Esophagus (tissue), 2 donors: ENCODE data around the gene ACBD3. TPM values are rescaled to one million over a fixed set of nuclear protein-coding genes. Genes with fewer than 3 reads are reported as not detected.
A peak's percentile ranks its signal among the peaks of the same experiment; 100 is the strongest.

Experiments used
- H3K27ac ChIP-seq, 2 donors: one replicate each; pipeline ENCODE4 v1.5.1; 2013; ENCODE audit warnings: low read depth in 2 of 2, mild to moderate bottlenecking in 2 of 2, inconsistent platforms in 1 of 2, low read length in 1 of 2, moderate library complexity in 1 of 2
- H3K27me3 ChIP-seq, 2 donors: one replicate each; pipeline ENCODE4 v1.6.1; 2013; ENCODE audit warnings: low read length in 2 of 2, control low read depth in 1 of 2, mild to moderate bottlenecking in 1 of 2; ENCODE audit not compliant: insufficient read depth in 2 of 2, control insufficient read depth in 1 of 2
- H3K36me3 ChIP-seq, 2 donors: one replicate each; pipeline ENCODE4 v1.6.1; 2013; ENCODE audit warnings: low read length in 1 of 2; ENCODE audit not compliant: control insufficient read depth in 2 of 2, insufficient read depth in 2 of 2
- H3K4me1 ChIP-seq, 2 donors: one replicate each; pipeline ENCODE4 v1.6.1; 2013; ENCODE audit warnings: low read length in 1 of 2; ENCODE audit not compliant: control insufficient read depth in 2 of 2, insufficient read depth in 2 of 2
- H3K4me3 ChIP-seq, 2 donors: one replicate each; pipeline ENCODE4 v1.5.1; 2013; ENCODE audit warnings: low read length in 2 of 2, mild to moderate bottlenecking in 2 of 2, low read depth in 1 of 2, moderate library complexity in 1 of 2
- H3K9me3 ChIP-seq, 2 donors: one replicate each; pipeline ENCODE4 v1.6.1; 2013; ENCODE audit warnings: mild to moderate bottlenecking in 2 of 2, low read depth in 1 of 2, low read length in 1 of 2, moderate library complexity in 1 of 2; ENCODE audit not compliant: control insufficient read depth in 2 of 2, insufficient read depth in 1 of 2
- whole genome bisulfite sequencing, 2 donors: extraction: QIAGEN DNeasy Blood & Tissue Kit; methylation state at CpG; one replicate each; pipeline ENCODE4 v1.1.7; 2013; 5-methylcytosine and 5-hydroxymethylcytosine counted together
- polyA plus RNA-seq, 2 donors: library from polyadenylated mRNA; stranded (reverse); fragments of 200-250 nt; gene quantifications; one replicate each; pipeline ENCODE4 v1.2.3, GENCODE V29; 2013
- donor health status: healthy with polysubstance abuse.
- donor health status: Bipolar disorder and iron deficiency.

The ACBD3 gene
- polyA plus RNA-seq, 2 donors = 9.5 to 20.9 TPM

DNA sequence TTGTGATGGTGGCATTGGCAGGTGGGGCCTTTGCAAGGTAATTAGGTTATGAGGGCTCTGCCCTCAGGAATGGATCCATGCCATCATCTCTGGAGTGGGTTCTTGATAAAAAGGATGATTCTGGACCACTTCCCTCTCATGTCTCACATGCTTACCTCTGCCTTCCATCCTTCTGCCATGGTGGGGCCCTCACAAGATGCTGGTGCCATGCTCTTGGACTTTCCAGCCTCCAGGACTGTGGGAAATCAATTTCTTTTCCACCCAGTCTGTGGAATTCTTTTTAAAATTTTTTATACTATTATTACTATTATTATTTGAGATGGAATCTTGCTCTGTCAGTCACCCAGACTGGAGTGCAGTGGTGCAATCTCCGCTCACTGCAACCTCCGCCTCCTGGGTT, 57.3 kb downstream of the ACBD3 start:
- Histone ChIP-seq H3K27ac (peak overlapping the region; percentile 93 to 96), H3K4me1 (peaks cover 0 to 17% of the 10 kb centered on the region in 2 donors), H3K4me3 (no peak overlapping the region), H3K27me3 (no peaks in the 10 kb centered on the region), H3K9me3 (no peaks in the 10 kb centered on the region), H3K36me3 (no peaks in the 10 kb centered on the region)
- WGBS, 2 donors = 98 to 100% methylated on average over 2 of the region's 2 CpGs

DNA sequence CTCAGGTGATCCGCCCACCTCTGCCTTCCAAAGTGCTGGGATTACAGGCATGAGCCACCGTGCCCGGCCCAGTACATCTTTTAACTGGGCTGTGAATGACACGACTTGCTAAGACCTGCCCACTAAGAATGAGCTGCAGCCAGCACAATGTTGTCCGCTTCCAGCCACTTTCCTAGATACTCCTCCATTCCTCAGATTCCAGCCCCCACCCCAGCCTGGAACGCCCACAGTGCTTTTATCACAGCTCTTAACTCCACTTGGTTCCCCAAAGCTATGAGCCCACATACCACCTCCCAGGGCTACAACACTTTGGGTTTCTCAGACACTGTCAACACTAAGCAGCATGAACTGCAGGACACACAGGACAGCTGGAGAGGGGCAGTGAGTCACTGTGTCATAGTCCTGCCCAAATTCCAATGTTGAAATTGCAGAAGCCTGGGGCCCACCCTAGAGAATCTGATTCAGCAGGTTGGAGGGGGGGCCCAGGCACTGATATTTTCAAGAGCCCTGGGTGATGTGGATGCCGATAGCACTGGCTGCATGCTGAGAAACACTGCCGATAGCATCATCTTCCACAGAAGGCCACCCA, 58.0 kb downstream of the ACBD3 start:
- Histone ChIP-seq H3K4me3 (no peak overlapping the region), H3K9me3 (no peaks in the 10 kb centered on the region), H3K27ac (peak overlapping the region; percentile 93 to 96), H3K27me3 (no peaks in the 10 kb centered on the region), H3K4me1 (peaks cover 0 to 18% of the 10 kb centered on the region in 2 donors), H3K36me3 (no peaks in the 10 kb centered on the region)
- WGBS, 2 donors = 60 to 64% methylated on average over 8 of the region's 8 CpGs

DNA sequence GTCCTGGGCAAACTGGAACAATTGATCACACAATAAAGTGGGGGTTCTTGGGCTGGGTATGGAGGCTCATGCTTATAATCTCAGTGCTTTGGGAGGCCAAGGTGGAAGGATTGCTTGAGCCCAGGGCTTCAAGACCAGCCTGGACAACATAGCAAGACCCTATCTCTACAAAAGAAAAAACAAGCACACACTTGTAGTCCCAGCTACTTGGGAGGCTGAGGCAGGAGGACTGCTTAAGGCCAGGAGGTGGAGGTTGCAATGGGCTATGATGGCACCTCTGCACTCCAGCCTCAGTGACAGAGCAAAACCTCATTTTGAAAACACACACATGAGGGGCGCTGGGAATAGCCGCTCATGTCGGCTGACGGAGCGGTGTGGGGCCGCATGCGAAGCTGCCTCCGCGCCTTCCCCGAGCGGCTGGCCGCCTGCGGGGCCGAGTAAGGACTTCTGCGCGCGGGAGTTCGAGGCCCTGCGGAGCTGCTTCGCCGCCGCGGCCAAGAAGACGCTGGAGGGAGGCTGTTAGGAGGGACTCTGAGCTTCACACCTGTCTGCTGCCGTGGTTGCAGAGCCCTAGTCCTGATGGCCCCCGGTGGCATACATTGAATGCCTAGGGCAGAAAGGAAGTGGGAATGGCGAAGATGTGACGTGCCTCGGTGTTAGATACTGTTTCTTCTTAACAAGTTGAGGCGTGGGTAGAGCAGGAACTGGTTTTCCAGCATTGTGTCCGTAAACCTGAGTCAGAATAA, 59.5 kb downstream of the ACBD3 start:
- 53 to 58% methylated on average over 31 of the region's 31 CpGs for WGBS, 2 donors
- H3K4me1 ChIP-seq = peaks cover 0 to 15% of the 10 kb centered on the region in 2 donors
- no peaks in the 10 kb centered on the region for H3K27me3 ChIP-seq
- no peak overlapping the region for H3K4me3 ChIP-seq
- no peaks in the 10 kb centered on the region for H3K9me3 ChIP-seq
- peak overlapping the region; percentile 89 to 93 for H3K27ac ChIP-seq
- H3K36me3 ChIP-seq = no peaks in the 10 kb centered on the region

DNA sequence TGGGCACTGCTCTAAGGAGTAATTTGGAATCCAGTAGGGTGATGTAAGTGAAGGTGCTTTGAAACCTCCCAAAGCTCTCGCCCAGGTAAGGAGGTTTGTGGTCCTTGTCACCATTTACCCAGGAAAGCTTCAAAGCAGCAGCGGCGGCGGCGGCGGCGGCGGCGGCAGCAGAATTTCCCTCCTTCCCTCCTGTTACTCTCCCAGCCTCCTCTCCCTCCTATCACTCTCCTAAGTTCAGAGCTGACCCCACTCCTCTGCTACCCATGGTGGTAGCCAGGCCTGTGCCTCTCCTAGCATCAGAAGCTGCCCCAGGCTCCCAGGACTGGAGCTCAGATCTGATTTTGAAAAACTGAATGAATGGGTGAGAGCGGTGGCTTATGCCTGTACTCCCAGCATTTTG, 60.7 kb downstream of the ACBD3 start:
- peak overlapping the region; percentile 8 to 78 for H3K27ac ChIP-seq
- WGBS, 2 donors = 95 to 96% methylated on average over 7 to 10 of the region's 10 CpGs

DNA sequence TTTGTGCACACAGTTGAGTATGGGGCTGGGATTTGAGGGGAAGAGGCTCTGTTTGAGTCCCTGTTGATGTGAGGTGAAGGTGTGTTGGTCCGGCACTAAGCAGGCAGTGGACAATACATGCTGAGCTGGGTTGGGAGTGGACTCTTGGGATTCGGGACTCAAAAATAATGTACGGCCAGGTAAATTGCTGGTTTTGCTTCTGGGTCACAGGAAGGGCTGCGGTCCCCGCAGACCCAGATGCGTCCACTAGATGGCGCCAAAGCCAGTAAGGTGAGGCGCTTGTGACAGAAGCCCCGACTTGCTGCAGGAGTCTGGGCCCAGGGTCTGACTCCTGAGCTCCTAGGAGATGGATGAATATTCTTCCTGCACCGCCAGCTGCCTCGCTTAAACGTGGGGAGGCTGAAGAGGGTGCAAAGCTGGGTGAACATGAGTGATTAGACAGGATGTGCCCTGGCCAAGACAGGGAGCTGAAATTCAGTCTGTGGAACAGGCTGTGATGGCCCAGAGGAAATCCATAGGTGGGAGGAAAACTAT, 61.4 kb downstream of the ACBD3 start:
- Histone ChIP-seq H3K4me1 (peaks cover 0 to 13% of the 10 kb centered on the region in 2 donors), H3K4me3 (peak overlapping the region; percentile 25 to 32), H3K9me3 (no peaks in the 10 kb centered on the region)

More for the DNA sequence above, 60.7 kb downstream of the ACBD3 start:
- H3K36me3 ChIP-seq = no peaks in the 10 kb centered on the region
- no peaks in the 10 kb centered on the region for H3K27me3 ChIP-seq
- H3K9me3 ChIP-seq = no peaks in the 10 kb centered on the region
- peaks cover 0 to 13% of the 10 kb centered on the region in 2 donors for H3K4me1 ChIP-seq
- H3K4me3 ChIP-seq = no peak overlapping the region

DNA sequence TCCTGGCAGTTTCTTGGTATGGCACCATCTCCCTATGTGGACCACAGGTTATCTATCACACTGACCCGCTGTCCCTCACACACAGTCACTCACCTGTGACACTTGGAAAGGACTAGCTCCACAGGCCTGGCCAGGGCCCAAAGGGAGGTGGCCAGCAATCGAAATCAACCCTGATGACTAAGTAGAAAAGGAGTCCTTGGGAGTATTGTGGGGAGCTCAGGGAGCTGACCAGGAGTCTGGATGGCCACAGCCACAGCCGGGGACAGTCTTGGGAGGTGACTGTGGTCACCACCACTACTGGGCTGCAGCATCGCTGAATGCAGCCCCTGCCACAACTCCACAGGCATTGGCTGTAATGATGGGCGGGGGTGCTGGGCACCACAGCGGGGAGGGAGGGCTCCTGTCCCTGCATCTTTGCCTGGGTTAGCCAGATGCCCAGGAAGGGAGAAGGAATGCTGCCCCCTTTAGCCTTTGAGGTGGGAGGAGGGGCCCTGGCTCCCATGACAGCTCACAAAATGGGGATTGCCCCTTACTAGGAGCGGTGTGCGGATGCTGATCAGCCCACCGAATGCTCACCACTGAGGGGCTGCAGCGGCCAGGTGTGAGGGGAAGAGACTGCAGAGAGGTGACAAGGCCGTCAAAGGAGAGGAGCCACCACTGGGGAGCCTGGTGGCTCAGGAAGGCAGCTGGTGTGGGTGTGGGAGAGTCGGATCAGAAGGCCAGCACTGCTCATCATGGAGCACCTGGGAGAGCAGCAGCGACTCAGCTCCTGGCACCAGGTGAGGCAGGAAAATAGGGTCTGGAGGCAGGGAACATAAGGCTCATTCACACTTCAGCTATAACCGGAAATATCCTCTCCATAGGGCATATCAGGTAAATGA, 62.7 kb downstream of the ACBD3 start:
- H3K27ac ChIP-seq = peak overlapping the region; percentile 94 to 97
- H3K4me1 ChIP-seq = peaks cover 0 to 13% of the 10 kb centered on the region in 2 donors
- 78 to 82% methylated on average over 14 of the region's 14 CpGs for WGBS, 2 donors
- H3K36me3 ChIP-seq = no peaks in the 10 kb centered on the region
- H3K9me3 ChIP-seq = peaks cover 0 to 2% of the 10 kb centered on the region in 2 donors
- peak overlapping the region in 1 of 2 donors; percentile 32 for H3K4me3 ChIP-seq
- no peaks in the 10 kb centered on the region for H3K27me3 ChIP-seq

More for the DNA sequence above, 61.4 kb downstream of the ACBD3 start:
- Histone ChIP-seq H3K27me3 (no peaks in the 10 kb centered on the region), H3K27ac (peak overlapping the region; percentile 78 to 97), H3K36me3 (no peaks in the 10 kb centered on the region)
- WGBS, 2 donors = 1% methylated on average over 12 of the region's 12 CpGs

DNA sequence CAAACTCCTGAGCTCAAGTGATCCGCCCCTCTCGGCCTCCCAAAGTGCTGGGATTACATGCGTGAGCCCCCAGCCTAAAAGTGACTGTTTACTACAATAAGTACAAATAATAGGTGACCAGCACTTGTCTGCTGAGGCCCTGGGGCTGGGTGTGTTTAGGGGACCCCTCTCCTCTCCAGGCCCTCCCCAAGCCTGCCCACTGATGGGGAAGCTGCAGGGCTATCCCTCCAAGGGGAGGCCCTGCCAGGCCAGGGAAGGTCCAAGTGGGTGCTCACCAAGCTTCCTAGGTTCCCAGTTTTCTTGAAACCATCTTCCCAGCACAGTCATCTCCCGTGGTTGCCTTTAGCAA, 63.4 kb downstream of the ACBD3 start:
- peaks cover 0 to 2% of the 10 kb centered on the region in 2 donors for H3K9me3 ChIP-seq
- H3K4me1 ChIP-seq = peaks cover 0 to 14% of the 10 kb centered on the region in 2 donors
- no peaks in the 10 kb centered on the region for H3K27me3 ChIP-seq
- H3K36me3 ChIP-seq = no peaks in the 10 kb centered on the region
- 67 to 77% methylated on average over 4 of the region's 4 CpGs for WGBS, 2 donors
- H3K4me3 ChIP-seq = no peak overlapping the region
- H3K27ac ChIP-seq = peak overlapping the region; percentile 94 to 97

DNA sequence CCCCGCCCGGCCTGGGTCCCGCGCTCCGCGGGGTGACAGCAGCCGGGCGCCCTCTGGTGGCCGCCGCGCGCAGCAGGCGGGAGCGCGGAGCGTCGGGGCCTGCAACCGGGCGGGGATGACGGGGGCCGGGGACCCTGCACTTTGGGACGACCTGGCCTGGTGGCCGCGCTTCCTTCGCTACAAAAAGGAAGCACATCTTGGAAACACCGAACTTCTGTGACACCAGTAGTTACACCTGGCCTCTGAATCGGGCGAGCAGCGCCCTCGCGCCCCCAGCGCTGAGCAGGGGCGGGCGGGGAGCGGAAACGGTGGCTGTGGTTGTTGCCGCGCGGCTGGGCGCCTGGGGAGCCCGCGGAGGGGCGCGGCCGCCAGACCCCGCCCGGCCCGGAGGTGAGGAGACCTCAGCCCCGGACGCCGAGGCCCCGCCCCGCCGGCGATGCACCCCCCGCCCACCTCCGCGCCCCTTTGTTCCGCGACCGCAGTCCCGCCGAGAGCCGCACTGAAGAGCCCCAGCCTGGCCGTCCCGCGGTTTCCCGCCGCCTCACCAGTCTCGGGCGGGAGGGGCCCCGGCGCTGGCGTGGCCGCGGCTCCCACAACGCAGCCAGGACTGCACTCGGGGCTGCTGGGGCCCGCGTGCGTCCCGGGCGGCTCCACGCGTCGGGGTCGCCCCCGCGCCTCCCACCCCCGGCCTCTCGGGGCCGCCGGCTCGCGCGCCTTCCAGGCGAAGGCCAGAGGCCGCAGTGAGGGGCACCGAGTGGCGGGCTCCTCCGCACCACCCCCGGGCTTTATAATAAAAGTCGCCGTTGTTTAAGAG, 64.7 kb downstream of the ACBD3 start:
- peak overlapping the region; percentile 63 for H3K4me3 ChIP-seq
- 0% methylated on average over 58 to 104 of the region's 104 CpGs for WGBS, 2 donors
- peaks cover 0 to 2% of the 10 kb centered on the region in 2 donors for H3K9me3 ChIP-seq
- H3K4me1 ChIP-seq = peaks cover 0 to 12% of the 10 kb centered on the region in 2 donors
- H3K27ac ChIP-seq = peak overlapping the region; percentile 94 to 97
- H3K27me3 ChIP-seq = no peaks in the 10 kb centered on the region
- no peaks in the 10 kb centered on the region for H3K36me3 ChIP-seq
